A673 (cell line): ENCODE data around the gene EGR2.

Experiments used
- EZH2 ChIP-seq: fragments of 200-600 bp; sonication (generic); IDR thresholded peaks from 2 replicates; pipeline ENCODE4 v1.6.1; 2017; ENCODE audit warnings: borderline replicate concordance, low read depth, mild to moderate bottlenecking, mixed read lengths, antibody characterized with exemption, low read length; ENCODE audit not compliant: poor library complexity, severe bottlenecking
- TF ChIP-seq, protein P1 (sequence below): fragments of 300-800, 200-600 bp; sonication (generic); conservative IDR thresholded peaks from 2 replicates; pipeline ENCODE4 v1.5.1; 2017; ENCODE audit warnings: low read depth, mild to moderate bottlenecking, antibody characterized with exemption, low read length, moderate library complexity, mixed read lengths

DNA sequence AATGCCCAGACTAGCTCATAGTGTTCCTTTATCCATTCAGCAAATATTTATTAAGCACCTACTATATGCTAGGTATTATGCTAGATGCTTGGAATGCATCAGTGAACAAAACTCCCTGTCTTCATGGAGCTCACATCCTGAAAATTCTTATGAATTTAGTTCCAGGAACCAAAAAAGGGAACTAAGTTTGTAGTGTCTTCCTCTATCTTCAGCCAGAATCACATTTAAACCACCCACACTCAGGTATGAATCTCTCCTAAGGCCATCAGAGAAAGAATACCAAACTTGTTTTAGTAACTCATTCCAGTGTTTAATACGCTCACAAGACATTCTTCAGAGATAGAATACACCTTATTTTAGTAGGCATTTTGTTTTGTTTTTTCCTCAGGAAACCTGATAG, 10.1 kb upstream of the EGR2 start:
- TF ChIP-seq, protein P1, sequence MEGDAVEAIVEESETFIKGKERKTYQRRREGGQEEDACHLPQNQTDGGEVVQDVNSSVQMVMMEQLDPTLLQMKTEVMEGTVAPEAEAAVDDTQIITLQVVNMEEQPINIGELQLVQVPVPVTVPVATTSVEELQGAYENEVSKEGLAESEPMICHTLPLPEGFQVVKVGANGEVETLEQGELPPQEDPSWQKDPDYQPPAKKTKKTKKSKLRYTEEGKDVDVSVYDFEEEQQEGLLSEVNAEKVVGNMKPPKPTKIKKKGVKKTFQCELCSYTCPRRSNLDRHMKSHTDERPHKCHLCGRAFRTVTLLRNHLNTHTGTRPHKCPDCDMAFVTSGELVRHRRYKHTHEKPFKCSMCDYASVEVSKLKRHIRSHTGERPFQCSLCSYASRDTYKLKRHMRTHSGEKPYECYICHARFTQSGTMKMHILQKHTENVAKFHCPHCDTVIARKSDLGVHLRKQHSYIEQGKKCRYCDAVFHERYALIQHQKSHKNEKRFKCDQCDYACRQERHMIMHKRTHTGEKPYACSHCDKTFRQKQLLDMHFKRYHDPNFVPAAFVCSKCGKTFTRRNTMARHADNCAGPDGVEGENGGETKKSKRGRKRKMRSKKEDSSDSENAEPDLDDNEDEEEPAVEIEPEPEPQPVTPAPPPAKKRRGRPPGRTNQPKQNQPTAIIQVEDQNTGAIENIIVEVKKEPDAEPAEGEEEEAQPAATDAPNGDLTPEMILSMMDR: no peak
- no peak for TF ChIP-seq EZH2
